Activated CD4-positive, alpha-beta T cell treated with anti-CD3 and anti-CD28 coated beads, Interleukin-2, amount 50 U/mL, for 4 hours (primary cell): ENCODE measurements around the gene ID4.
"Not testable (repeated sequence)": the region's sequence is repeated elsewhere in the genome, so short reads cannot be mapped to it uniquely, and the experiment has no call there.

Source experiments
- DNase-seq, 2 experiments: peaks; one replicate each; pipeline ENCODE4 v3.0.0-alpha.2; 2020

Gene ID4

DNA sequence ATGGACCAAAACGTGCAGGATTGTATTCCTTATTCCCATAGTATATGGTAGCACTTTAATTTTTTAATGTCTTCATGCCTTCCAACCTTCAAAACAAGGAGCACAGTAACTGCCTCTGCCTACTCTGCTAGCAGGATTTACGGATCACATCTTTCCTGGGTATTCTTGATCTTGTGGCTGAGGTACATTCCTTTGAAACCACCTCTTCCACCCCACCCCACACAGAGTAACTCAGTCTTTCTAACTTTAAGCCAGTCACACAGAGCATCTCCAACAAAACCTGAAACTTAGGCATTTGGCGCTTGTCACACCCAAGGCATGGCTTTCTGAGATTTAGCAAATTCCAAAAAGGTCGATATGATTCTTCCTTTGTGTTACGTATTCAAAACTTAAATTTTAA lies 2.3 kb upstream of the ID4 start:
- no peak for DNase-seq

DNA sequence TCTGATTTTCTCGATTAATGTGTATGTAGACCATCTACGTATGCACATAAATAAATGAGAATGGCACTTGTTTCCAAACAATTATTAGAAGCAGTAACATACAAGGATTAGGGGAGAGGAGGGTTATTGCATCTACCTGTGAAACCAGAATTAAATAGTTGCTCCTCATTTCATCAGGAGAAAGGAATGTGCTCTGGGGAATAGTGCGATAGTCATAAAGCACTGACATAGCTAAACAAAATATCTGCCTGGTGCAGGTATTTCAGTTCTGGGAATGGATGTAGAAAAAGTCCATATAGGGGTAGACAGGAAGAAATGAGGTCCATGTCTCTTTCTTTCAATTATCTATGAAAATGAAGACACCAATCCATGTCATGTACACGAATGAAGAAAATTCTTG lies 1.6 kb upstream of the ID4 start:
- no peak for DNase-seq

DNA sequence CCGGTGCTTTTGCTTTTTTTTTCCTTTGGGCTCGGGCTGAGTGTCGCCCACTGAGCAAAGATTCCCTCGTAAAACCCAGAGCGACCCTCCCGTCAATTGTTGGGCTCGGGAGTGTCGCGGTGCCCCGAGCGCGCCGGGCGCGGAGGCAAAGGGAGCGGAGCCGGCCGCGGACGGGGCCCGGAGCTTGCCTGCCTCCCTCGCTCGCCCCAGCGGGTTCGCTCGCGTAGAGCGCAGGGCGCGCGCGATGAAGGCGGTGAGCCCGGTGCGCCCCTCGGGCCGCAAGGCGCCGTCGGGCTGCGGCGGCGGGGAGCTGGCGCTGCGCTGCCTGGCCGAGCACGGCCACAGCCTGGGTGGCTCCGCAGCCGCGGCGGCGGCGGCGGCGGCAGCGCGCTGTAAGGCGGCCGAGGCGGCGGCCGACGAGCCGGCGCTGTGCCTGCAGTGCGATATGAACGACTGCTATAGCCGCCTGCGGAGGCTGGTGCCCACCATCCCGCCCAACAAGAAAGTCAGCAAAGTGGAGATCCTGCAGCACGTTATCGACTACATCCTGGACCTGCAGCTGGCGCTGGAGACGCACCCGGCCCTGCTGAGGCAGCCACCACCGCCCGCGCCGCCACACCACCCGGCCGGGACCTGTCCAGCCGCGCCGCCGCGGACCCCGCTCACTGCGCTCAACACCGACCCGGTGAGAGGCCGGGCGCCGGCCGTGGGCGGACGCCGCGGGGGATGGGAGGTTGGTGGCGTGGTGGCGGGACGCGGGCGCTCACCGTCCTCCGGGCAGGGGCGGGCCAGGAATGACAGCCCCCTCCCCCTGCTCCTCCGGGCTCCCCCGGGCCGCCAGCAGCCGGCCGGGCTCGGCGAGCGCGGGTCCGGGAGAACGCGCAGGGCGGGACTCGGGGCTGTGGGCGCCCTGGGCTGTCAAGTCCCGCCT lies 606 bp downstream of the ID4 start:
- DNase-seq = no peak

DNA sequence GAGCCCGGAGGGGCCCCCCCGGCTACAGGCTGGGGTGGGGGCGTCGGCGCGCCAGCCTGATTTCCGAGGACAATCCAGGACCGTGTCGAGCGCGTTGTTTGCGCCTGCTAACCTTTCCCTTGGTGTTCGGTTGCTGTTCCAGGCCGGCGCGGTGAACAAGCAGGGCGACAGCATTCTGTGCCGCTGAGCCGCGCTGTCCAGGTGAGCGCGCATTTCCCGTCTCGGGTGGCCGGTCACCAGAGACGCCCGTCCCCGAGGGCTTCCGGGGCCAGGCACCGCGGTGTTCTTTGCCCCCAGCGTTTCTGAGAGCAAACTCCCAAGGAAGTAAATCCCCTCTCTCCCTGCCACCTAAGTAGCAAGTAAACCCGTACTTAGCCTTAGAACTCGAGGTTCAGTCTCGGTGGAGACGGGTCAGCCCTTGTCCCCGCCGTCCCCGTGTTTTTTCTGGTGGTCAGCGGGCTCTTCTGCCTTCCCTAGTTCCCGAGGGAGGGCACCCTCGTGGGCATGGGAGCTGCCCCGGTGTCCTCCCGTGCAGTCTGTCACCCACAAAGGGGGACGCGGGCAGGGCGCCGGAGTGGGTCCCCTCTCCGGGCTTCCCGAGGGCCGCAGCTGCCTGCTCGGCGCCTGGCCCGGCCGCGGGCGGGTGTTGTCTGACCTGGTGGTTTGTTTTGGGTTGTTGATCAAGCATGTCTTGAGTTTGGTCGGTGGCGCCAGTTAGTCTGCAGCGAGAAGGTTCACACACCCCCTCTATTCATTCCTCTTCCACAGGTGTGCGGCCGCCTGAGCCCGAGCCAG lies 1.5 kb downstream of the ID4 start:
- no peak for DNase-seq

DNA sequence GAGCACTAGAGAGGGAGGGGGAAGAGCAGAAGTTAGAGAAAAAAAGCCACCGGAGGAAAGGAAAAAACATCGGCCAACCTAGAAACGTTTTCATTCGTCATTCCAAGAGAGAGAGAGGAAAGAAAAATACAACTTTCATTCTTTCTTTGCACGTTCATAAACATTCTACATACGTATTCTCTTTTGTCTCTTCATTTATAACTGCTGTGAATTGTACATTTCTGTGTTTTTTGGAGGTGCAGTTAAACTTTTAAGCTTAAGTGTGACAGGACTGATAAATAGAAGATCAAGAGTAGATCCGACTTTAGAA lies 2.0 kb downstream of the ID4 start:
- no peak for DNase-seq

DNA sequence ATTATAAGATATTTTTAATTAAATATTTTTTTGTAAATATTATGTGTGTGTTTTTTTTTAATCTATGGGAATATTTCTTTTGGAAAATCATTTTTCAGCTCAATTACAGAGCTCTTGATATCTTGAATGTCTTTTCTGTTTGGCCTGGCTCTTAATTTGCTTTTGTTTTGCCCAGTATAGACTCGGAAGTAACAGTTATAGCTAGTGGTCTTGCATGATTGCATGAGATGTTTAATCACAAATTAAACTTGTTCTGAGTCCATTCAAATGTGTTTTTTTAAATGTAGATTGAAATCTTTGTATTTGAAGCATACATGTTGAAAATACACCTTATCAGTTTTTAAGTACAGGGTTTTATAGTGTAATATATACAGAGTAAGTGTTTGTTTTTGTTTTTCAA lies 2.6 kb downstream of the ID4 start:
- DNase-seq = no peak

DNA sequence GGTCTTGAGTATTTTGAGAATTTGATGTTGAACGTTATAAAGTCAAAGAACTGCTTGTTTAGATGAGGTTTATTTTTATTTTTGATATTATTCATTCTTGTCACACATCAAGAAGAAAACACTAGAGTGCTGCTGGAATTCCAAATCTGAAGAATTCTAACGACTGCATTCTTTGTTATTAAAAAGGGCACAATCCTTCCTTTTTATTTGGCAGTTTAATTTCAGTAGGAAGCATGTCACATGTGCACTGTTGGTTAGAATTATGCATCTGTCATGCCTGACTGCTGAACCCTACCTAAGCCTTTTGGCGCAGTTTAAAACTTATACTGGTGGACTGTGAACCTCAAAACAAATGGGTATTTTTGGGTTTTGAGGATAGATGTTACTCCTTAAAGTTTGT lies 4.0 kb downstream of the ID4 start:
- no peak for DNase-seq

DNA sequence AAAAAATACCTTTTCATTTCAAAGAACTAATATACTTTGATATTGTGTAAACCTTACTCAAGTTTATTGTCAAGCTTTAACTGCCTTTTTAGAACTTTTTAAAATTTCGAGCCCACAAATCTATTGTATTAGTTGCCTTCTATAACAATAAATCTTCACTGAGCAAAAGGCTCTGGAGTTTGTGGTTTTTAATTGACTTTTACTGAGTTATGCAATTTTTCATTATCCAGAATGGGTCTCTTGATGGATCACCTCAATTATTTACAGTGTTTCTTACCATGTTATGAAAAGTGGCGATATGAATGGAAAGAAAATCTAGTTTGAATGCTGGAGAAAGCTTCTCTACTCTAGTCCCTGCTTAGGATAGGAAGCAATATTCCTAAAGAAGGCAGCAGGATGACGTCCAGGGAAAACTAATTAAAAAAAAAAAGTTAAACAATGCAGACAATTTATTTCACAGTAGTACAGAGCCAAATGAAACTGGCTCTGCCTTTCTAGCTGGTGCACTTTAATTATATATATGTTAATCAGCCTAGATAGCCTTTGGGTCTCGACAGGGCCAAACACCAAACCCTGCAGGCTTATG lies 5.0 kb downstream of the ID4 start:
- no peak for DNase-seq

DNA sequence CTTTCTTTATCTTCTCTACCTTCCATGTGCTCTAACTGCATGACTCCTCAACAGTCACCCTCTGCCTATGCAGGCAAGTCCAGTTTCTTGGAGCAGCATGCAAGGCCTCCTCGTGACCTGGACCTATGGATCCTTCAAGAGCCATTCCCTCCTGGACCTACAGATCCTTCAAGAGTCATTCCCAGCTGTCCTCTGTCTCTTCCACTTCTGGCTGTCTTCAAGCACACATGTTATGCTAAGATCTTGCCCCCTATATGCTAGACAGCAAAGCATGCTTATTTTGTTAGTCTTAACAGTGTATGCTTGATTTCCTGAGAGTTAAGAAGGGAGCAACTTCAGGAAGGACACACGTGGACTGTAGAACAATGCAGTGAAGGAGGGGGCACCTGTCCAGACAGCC lies 7.5 kb downstream of the ID4 start:
- no peak for DNase-seq

DNA sequence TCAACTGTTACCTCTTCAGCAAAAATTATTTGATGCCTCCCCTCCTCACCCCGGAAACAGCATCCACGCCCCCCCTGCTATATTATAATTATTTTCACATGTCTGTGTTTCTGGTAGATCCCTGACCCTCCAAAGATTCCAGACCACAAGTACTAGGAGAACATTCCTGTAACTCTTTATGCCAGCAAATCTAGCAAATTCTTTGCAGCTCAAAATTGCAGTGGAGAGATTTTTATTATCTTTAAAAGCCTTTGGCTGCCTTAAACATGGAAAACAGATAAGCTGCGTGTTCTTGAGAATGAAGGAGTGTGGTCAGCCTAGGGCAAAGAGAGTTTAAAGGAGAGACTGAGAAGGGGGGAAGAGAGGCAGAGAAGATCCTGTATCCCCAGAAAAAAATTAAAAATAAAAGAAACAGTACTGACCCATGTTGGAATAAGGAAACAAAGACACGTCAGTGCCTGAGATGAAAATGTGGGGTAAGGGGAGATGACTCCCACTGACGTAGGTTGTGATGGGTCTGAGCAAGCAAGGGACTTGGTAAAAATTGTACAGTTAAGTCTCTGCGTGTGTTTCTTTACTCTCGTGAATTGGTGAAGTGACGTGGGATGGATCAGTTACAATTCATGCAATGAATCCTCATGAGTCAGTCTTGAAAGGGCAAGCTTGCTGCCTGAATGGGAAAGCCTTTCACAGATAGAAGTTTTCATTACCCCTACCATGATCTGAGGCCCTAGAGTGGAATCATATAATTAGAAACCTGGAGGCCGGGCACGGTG lies 8.3 kb downstream of the ID4 start:
- DNase-seq = no peak

DNA sequence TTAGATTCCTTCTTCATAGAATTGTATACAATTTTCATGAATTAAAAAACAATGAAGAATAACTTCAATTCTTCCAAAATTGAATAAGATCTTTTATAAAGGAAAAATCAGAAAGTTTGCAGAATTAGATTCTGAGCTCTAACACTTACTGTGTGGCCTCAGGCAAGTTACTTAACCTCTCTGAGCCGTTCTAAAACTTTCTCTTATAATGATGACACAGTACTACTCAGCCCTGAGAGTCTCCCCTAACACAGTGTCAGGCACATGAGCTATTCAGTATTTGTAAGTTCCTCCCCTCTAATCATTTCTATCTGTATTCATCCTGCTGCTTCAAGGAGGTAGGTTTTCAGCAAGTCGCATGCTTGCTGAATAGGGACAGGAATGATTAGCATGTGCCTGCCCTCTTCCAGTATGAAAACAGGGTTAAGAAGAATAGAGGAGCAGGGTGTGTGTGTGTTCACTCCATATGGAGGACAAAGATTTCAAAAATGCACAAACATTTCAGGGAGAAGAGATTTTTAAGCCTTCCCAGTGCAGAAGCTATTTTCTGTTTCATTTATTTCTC lies 11.4 kb downstream of the ID4 start:
- no peak for DNase-seq

DNA sequence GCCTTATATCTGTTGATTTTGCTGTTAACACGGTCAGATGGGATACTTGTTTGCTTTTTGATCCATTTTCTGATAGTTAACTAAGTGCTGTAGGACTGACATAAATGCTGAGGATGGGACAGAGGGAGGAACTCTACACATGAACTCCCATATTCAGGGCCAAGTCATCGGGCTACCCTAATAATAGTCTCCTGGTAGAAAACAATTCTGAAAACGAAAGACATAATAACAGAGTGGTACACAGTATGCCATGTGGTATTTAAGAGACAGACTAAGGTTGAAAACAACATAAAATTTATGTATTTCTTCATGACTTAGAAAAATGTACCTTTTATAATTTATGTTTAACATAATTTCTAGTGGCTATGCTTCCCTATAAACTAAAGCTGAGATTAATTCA lies 12.0 kb downstream of the ID4 start:
- no peak for DNase-seq

DNA sequence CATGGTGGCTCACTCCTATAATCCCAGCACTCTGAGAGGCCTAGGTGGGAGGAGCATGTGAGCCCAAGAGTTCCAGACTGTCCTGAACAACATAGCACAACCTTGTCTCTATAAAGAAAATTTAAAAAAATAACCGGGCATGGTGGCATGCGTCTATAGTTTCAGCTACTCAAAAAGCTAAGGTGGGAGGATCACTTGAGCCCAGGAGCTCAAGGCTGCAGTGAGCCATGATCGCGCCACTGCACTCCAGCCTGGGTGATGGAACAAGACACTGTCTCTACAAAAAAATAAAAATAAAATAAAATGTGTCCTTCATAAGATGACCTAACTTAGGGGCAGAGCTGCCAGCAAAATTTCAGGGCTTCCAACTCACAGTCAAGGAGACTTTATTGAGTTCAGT lies 12.6 kb downstream of the ID4 start:
- DNase-seq = no peak

DNA sequence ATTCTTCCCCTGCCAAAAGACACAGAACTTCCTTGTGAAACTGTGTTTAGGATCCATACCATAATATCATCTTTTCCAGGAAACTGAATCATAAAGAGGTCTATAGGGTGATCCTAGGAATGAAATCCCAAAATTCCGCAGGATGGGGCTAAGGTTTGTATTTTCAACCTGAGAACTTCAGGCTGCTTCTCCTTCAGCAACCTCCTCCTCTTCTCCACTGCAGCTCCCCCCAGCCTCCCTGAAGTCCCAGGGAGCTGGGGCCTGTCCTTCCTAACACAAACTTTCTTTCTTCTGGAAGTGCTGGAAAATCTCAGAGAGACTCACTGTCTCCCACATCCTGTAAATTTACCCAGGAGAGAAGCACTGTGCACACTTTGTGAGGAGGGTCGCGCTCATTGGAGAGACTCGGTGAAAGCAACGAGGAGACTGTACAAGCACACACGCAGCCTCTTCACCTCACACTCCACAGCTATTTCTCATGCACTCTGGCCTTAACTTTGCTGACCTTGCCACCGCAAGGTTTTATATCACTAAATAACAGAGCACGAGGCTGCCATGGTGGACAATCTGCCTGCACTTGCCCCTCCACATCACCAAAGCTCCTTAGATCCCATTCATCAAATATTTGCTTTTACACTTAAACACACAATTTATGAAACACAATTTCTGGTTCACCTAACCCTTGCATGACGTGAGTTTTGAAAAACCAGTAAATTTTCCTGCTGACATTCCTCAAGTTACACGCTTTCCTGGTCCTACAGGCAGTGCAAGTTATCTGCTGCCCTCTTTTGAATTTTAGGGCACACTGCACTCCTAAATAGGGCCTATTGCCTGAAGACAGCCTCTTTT lies 14.3 kb downstream of the ID4 start:
- DNase-seq = no peak

DNA sequence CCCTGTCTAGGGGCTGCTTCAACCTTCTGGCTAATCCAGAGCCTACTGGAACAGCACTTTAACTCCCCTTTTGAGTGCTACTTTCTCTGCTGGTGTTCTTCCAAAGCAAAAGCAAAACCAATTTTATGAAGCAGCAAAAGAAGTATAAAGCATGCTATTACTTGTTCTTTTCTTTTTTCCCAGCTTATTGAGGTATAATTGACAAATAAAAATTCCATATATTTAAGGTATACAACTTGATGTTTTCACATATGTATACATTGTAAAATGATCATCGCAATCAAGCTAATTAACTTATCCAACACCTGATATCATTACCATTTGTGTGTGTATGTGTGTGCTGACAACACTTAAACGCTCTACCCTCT lies 14.9 kb downstream of the ID4 start:
- DNase-seq = no peak

DNA sequence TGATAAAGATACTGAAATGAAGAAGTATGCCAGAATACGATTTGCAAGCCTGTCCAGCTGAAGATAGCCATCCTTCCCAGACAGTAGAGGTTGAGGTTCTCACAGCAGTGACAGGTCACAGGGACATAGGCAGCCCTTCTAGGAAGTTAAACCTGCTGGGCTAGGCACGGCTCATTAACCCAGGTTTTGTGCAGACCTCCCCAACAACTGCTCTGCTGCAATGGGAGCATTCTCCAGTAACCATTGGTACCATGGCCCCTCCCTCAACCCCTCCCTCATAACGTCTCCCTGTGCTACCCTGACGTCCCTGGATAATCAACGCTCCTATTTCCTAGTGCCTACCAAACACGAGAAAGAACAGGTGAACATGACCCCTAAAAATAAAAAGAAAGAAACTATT lies 15.8 kb downstream of the ID4 start:
- no peak for DNase-seq

DNA sequence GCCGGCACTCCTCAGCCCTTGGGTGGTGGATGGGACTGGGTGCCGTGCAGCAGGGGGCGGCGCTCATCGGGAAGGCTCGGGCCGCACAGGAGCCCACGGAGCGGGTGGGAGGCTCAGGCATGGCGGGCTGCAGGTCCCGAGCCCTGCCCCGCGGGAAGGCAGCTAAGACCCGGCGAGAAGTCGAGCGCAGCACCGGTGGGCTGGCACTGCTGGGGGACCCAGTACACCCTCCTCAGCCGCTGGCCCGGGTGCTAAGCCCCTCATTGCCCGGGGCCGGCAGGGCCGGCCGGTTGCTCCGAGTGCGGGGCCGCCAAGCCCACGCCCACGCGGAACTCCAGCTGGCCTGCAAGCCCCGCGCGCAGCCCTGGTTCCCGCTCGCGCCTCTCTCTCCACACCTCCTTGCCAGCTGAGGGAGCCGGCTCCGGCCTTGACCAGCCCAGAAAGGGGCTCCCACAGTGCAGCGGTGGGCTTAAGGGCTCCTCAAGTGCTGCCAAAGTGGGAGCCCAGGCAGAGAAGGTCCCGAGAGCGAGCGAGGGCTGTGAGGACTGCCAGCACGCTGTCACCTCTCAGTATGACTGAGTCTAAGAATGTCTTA lies 17.3 kb downstream of the ID4 start:
- DNase-seq = not testable (repeated sequence)

DNA sequence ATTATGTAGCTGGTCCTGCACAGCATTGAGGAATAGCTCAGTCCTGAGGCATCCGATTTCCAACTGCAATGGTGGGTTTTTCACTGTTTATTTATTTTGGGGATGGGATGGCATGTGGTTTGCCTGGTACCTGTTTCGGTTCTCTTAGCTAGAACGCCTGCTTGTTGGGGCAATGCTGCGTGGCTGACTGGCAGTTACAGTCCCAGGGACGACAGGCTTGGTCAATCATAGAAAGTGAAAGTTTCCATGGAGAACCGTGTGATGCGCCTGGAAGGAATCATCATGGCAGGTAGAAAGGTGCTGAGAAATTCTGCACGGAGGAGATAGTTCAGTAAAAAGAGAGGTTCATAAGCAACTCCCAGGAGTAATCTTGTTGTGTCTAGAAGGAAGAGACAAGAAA lies 18.4 kb downstream of the ID4 start:
- no peak for DNase-seq

DNA sequence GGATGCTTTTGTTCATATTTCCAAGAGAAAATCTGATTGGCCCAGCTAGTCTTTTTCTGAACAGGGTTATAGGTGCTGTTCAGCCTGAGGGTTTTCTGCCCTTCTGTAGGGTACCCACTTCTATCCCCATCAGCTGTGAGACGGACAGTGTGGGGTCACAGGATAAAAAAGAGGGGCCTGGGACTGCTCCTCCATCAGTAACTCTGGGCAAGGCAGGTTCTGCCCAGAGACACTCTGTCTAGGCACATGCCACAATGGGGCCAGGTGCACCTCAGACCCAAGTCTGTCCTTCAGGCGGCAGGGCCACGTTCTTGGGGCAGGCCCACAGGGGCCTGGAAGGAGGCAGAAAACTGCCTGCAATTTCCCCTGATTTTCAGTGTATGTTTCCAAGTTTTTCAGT lies 20.0 kb downstream of the ID4 start:
- no peak for DNase-seq

DNA sequence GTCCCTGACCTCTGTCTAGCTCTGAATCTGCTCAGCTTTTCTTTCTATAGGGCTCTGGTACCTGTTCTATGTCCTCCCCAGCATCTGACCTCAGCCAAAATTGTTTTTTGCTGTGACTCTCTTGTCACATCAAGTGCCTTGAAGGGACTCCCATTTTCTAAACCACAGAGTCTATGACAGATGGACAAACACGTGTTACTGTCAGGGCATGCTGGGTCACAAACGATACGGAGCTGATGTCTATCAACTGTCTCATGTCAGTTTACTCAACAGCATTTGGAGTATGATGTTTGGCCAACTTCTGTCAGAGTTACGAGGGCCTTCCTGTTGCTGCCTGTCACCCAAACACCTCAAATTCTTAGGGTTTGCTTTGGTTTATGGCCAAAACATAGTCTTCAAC lies 20.5 kb downstream of the ID4 start:
- no peak for DNase-seq

DNA sequence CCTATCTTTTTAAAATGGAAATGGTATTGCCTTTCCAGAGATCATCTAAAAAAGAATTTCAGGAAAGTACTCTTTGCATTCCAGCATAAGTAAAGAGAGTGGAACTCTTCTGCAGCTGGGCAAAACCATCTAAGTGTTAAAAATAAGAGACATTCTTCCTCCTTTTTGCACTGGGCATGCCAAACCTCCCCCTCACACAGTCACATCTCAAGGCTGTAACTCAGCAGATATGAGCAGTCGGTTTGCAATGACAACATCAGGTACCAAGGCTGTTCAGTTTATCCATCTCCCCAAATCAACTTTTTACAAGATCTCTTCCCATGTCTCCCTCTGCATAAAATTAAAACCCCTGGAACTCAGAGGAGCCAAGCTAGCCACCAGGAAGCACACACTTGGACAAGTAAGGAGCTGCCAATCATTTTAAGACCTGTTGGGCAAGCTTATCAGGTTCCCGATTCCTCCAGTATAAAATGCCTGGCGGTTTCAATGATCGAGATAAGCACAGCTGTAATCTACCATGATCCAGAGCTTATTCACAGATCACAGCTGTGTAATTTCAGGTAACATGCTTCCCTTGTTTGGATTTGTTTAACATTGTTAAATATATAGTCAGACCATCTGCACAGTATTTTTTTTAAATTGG lies 23.2 kb downstream of the ID4 start:
- DNase-seq = no peak
